ENCODE data around the gene NUAK1. TPM values are rescaled to one million over a fixed set of nuclear protein-coding genes. Genes with fewer than 3 reads are reported as not detected.

Gene NUAK1
- total RNA-seq, 1 donor from 2014 or later: not detected

- H3K36me3 Mint-ChIP-seq (ENCODE audit: low read depth): no peaks in the 10 kb centered on the region
- DNase-seq: no peak
- no peaks in the 10 kb centered on the region for H3K9me3 Mint-ChIP-seq
- peaks cover 16% of the 10 kb centered on the region for H3K27me3 Mint-ChIP-seq
- H3K4me3 Mint-ChIP-seq: no peak overlapping the region
- peaks cover 6% of the 10 kb centered on the region for H3K4me1 Mint-ChIP-seq
- intact Hi-C loops (cut with micrococcal nuclease): no loop called here
- no peak overlapping the region for H3K27ac Mint-ChIP-seq
Observed at GRCh38 chr12:106114447-106115068, 24.2 kb downstream of the NUAK1 start.

- DNase-seq: no peak
- intact Hi-C loops (cut with micrococcal nuclease): no loop called here
- Mint-ChIP-seq H3K9me3 (no peaks in the 10 kb centered on the region), H3K4me3 (no peak overlapping the region), H3K27ac (no peak overlapping the region), H3K36me3 (ENCODE audit: low read depth) (no peaks in the 10 kb centered on the region), H3K4me1 (peaks cover 6% of the 10 kb centered on the region), H3K27me3 (peaks cover 18% of the 10 kb centered on the region)
Observed at GRCh38 chr12:106113824-106114446, 24.8 kb downstream of the NUAK1 start.

- Mint-ChIP-seq H3K9me3 (no peaks in the 10 kb centered on the region), H3K27me3 (peaks cover 16% of the 10 kb centered on the region), H3K36me3 (ENCODE audit: low read depth) (no peaks in the 10 kb centered on the region), H3K4me3 (no peak overlapping the region), H3K4me1 (peaks cover 6% of the 10 kb centered on the region), H3K27ac (peak overlapping the region; percentile 48)
- intact Hi-C loops (cut with micrococcal nuclease): no loop called here
- no peak for DNase-seq
Observed at GRCh38 chr12:106113446-106113823, 25.3 kb downstream of the NUAK1 start.

GRCh38 chr12:106113042-106113441, 25.7 kb downstream of the NUAK1 start:
- intact Hi-C loops (cut with micrococcal nuclease): no loop called here
- H3K4me3 Mint-ChIP-seq: no peak overlapping the region
- peaks cover 6% of the 10 kb centered on the region for H3K4me1 Mint-ChIP-seq
- H3K27me3 Mint-ChIP-seq: peaks cover 13% of the 10 kb centered on the region
- H3K36me3 Mint-ChIP-seq (ENCODE audit: low read depth): no peaks in the 10 kb centered on the region
- DNase-seq: peak; percentile 57
- H3K9me3 Mint-ChIP-seq: no peaks in the 10 kb centered on the region
- H3K27ac Mint-ChIP-seq: peak overlapping the region; percentile 48

- peaks cover 6% of the 10 kb centered on the region for H3K4me1 Mint-ChIP-seq
- peaks cover 11% of the 10 kb centered on the region for H3K27me3 Mint-ChIP-seq
- DNase-seq: no peak
- no peaks in the 10 kb centered on the region for H3K36me3 Mint-ChIP-seq (ENCODE audit: low read depth)
- no peak overlapping the region for H3K27ac Mint-ChIP-seq
- intact Hi-C loops (cut with micrococcal nuclease): no loop called here
- H3K9me3 Mint-ChIP-seq: no peaks in the 10 kb centered on the region
- H3K4me3 Mint-ChIP-seq: no peak overlapping the region
Observed at GRCh38 chr12:106112145-106112821, 26.5 kb downstream of the NUAK1 start.

- no peak for DNase-seq
- Mint-ChIP-seq H3K27ac (no peak overlapping the region), H3K27me3 (peaks cover 15% of the 10 kb centered on the region), H3K4me3 (no peak overlapping the region), H3K36me3 (ENCODE audit: low read depth) (no peaks in the 10 kb centered on the region), H3K9me3 (no peaks in the 10 kb centered on the region), H3K4me1 (peaks cover 6% of the 10 kb centered on the region)
- intact Hi-C loops (cut with micrococcal nuclease): no loop called here
Observed at GRCh38 chr12:106110626-106111300, 28.0 kb downstream of the NUAK1 start.

- intact Hi-C loops (cut with micrococcal nuclease): no loop called here
- H3K9me3 Mint-ChIP-seq: no peaks in the 10 kb centered on the region
Observed at GRCh38 chr12:106109168-106109910, 29.4 kb downstream of the NUAK1 start.

GRCh38 chr12:106108185-106108835, 30.4 kb downstream of the NUAK1 start:
- H3K27me3 Mint-ChIP-seq: peaks cover 17% of the 10 kb centered on the region
- intact Hi-C loops (cut with micrococcal nuclease): no loop called here
- no peak overlapping the region for H3K27ac Mint-ChIP-seq
- H3K4me1 Mint-ChIP-seq: peaks cover 6% of the 10 kb centered on the region
- no peak overlapping the region for H3K4me3 Mint-ChIP-seq
- no peaks in the 10 kb centered on the region for H3K36me3 Mint-ChIP-seq (ENCODE audit: low read depth)
- no peak for DNase-seq
- H3K9me3 Mint-ChIP-seq: no peaks in the 10 kb centered on the region

More at GRCh38 chr12:106109168-106109910, 29.4 kb downstream of the NUAK1 start:
- H3K36me3 Mint-ChIP-seq (ENCODE audit: low read depth): no peaks in the 10 kb centered on the region
- H3K4me3 Mint-ChIP-seq: no peak overlapping the region
- DNase-seq: no peak
- H3K27ac Mint-ChIP-seq: no peak overlapping the region
- H3K4me1 Mint-ChIP-seq: peaks cover 6% of the 10 kb centered on the region
- peaks cover 19% of the 10 kb centered on the region for H3K27me3 Mint-ChIP-seq

- no peak for DNase-seq
- H3K4me1 Mint-ChIP-seq: no peaks in the 10 kb centered on the region
- intact Hi-C loops (cut with micrococcal nuclease): no loop called here
Observed at GRCh38 chr12:106107566-106107965, 31.2 kb downstream of the NUAK1 start.

GRCh38 chr12:106106892-106107291, 31.9 kb downstream of the NUAK1 start:
- Mint-ChIP-seq H3K9me3 (no peaks in the 10 kb centered on the region), H3K27me3 (peaks cover 17% of the 10 kb centered on the region), H3K27ac (no peak overlapping the region), H3K36me3 (ENCODE audit: low read depth) (no peaks in the 10 kb centered on the region), H3K4me1 (no peaks in the 10 kb centered on the region), H3K4me3 (no peak overlapping the region)
- intact Hi-C loops (cut with micrococcal nuclease): no loop called here
- no peak for DNase-seq

More at GRCh38 chr12:106107566-106107965, 31.2 kb downstream of the NUAK1 start:
- Mint-ChIP-seq H3K9me3 (no peaks in the 10 kb centered on the region), H3K27me3 (peaks cover 17% of the 10 kb centered on the region), H3K36me3 (ENCODE audit: low read depth) (no peaks in the 10 kb centered on the region), H3K4me3 (no peak overlapping the region), H3K27ac (no peak overlapping the region)

- Mint-ChIP-seq H3K9me3 (no peaks in the 10 kb centered on the region), H3K4me1 (no peaks in the 10 kb centered on the region), H3K4me3 (no peak overlapping the region), H3K36me3 (ENCODE audit: low read depth) (no peaks in the 10 kb centered on the region), H3K27me3 (peaks cover 17% of the 10 kb centered on the region), H3K27ac (no peak overlapping the region)
- intact Hi-C loops (cut with micrococcal nuclease): no loop called here
- no peak for DNase-seq
Observed at GRCh38 chr12:106106061-106106566, 32.6 kb downstream of the NUAK1 start.

GRCh38 chr12:106101803-106102202, 37.0 kb downstream of the NUAK1 start:
- Mint-ChIP-seq H3K4me3 (no peak overlapping the region), H3K27me3 (peaks cover 18% of the 10 kb centered on the region), H3K9me3 (no peaks in the 10 kb centered on the region), H3K27ac (no peak overlapping the region), H3K4me1 (no peaks in the 10 kb centered on the region), H3K36me3 (ENCODE audit: low read depth) (no peaks in the 10 kb centered on the region)
- no peak for DNase-seq
- intact Hi-C loops (cut with micrococcal nuclease): no loop called here

- no peaks in the 10 kb centered on the region for H3K9me3 Mint-ChIP-seq
- intact Hi-C loops (cut with micrococcal nuclease): no loop called here
- H3K4me3 Mint-ChIP-seq: no peak overlapping the region
- H3K27me3 Mint-ChIP-seq: peaks cover 13% of the 10 kb centered on the region
- H3K36me3 Mint-ChIP-seq (ENCODE audit: low read depth): no peaks in the 10 kb centered on the region
- no peak for DNase-seq
- H3K4me1 Mint-ChIP-seq: no peaks in the 10 kb centered on the region
- no peak overlapping the region for H3K27ac Mint-ChIP-seq
Observed at GRCh38 chr12:106098691-106099200, 40.0 kb downstream of the NUAK1 start.
